Neural cell (in vitro differentiated cells): ENCODE measurements around the gene OPN1SW. TPM values are rescaled to one million over a fixed set of nuclear protein-coding genes. Genes with fewer than 3 reads are reported as not detected.

Experiments
- H2AFZ ChIP-seq: fragments of 200-600, 300-800 bp; sonication (generic), shearing (Covaris generic); 2 replicates; pipeline ENCODE4 v1.6.0; 2014; ENCODE audit warnings: low read depth, mild to moderate bottlenecking, antibody characterized with exemption, low read length, moderate library complexity
- H3F3A ChIP-seq: fragments of 200-600 bp; shearing (Covaris generic); 2 replicates; pipeline ENCODE4 v1.6.1; 2016; ENCODE audit warnings: mild to moderate bottlenecking, moderate library complexity, mixed read lengths, antibody characterized with exemption, low read length; ENCODE audit not compliant: insufficient read depth, poor library complexity, severe bottlenecking
- H3K27ac ChIP-seq: fragments of 200-600, 300-800 bp; sonication (generic), shearing (Covaris generic); 2 replicates; pipeline ENCODE4 v1.5.1; 2014; ENCODE audit warnings: mild to moderate bottlenecking, low read length, moderate library complexity
- H3K27me3 ChIP-seq: fragments of 300-800, 200-600 bp; sonication (generic), shearing (Covaris generic); 2 replicates; pipeline ENCODE4 v1.6.0; 2014; ENCODE audit warnings: mild to moderate bottlenecking, low read depth, low read length, moderate library complexity; ENCODE audit not compliant: insufficient read depth
- H3K36me3 ChIP-seq: fragments of 300-800, 200-600 bp; sonication (generic), shearing (Covaris generic); 2 replicates; pipeline ENCODE4 v1.5.1; 2014; ENCODE audit warnings: mild to moderate bottlenecking, antibody characterized with exemption, low read length, moderate library complexity; ENCODE audit not compliant: insufficient read depth
- H3K4me2 ChIP-seq: fragments of 300-800, 200-600 bp; sonication (generic), shearing (Covaris generic); 2 replicates; pipeline ENCODE4 v1.6.0; 2014; ENCODE audit warnings: mild to moderate bottlenecking, low read length
- H3K4me3 ChIP-seq: fragments of 300-800, 200-600 bp; sonication (generic), shearing (Covaris generic); 2 replicates; pipeline ENCODE4 v1.5.1; 2014; ENCODE audit warnings: mild to moderate bottlenecking, low read length, moderate library complexity
- H3K79me2 ChIP-seq: fragments of 200-600 bp; shearing (Covaris generic); replicated peaks from 2 replicates; pipeline ENCODE4 v1.6.0; 2014; ENCODE audit warnings: mild to moderate bottlenecking, low read length, moderate library complexity; ENCODE audit not compliant: insufficient read depth
- H3K9ac ChIP-seq: fragments of 300-800, 200-600 bp; sonication (generic), shearing (Covaris generic); 2 replicates; pipeline ENCODE4 v1.6.1; 2016; ENCODE audit warnings: mild to moderate bottlenecking, low read length, mixed read lengths
- H3K9me2 ChIP-seq: fragments of 200-600 bp; shearing (Covaris generic); 2 replicates; pipeline ENCODE4 v1.6.1; 2016; ENCODE audit warnings: mild to moderate bottlenecking, low read length, mixed read lengths; ENCODE audit not compliant: insufficient read depth
- H3K9me3 ChIP-seq: fragments of 200-600, 300-800 bp; sonication (generic), shearing (Covaris generic); 2 replicates; pipeline ENCODE4 v1.6.1; 2016; ENCODE audit warnings: mild to moderate bottlenecking, mixed run types, low read length, moderate library complexity, mixed read lengths
- H4K20me1 ChIP-seq: fragments of 200-600 bp; shearing (Covaris generic); 2 replicates; pipeline ENCODE4 v1.6.1; 2016; ENCODE audit warnings: mild to moderate bottlenecking, mixed run types; ENCODE audit not compliant: insufficient read depth
- EP300 ChIP-seq: fragments of 450-650 bp; conservative IDR thresholded peaks from 2 replicates; pipeline ENCODE4 v1.6.1; 2014; ENCODE audit warnings: antibody characterized with exemption, mild to moderate bottlenecking, moderate library complexity; ENCODE audit not compliant: poor library complexity, severe bottlenecking
- EZH2 ChIP-seq: fragments of 200-600, 300-800 bp; shearing (Covaris generic), sonication (generic); IDR thresholded peaks from 2 replicates; pipeline ENCODE4 v1.6.1; 2014; ENCODE audit warnings: antibody characterized with exemption, low read length, borderline replicate concordance, mild to moderate bottlenecking; ENCODE audit not compliant: insufficient read depth, poor library complexity, severe bottlenecking
- MXI1 ChIP-seq: fragments of 450-650 bp; conservative IDR thresholded peaks from 2 replicates; pipeline ENCODE4 v1.6.1; 2014; ENCODE audit warnings: antibody characterized with exemption, mild to moderate bottlenecking; ENCODE audit not compliant: poor library complexity, severe bottlenecking
- POLR2AphosphoS5 ChIP-seq: IDR thresholded peaks from 2 replicates; pipeline ENCODE4 v1.6.1; 2012
- RAD21 ChIP-seq: fragments of 450-650 bp; conservative IDR thresholded peaks from 2 replicates; pipeline ENCODE4 v1.6.1; 2014; ENCODE audit warnings: antibody characterized with exemption, mild to moderate bottlenecking, moderate library complexity
- SMC3 ChIP-seq: fragments of 450-650 bp; conservative IDR thresholded peaks from 2 replicates; pipeline ENCODE4 v1.6.1; 2014; ENCODE audit warnings: antibody characterized with exemption, mild to moderate bottlenecking, moderate library complexity; ENCODE audit not compliant: poor library complexity
- TAF1 ChIP-seq: IDR thresholded peaks from 2 replicates; pipeline ENCODE4 v1.6.1; 2012; ENCODE audit warnings: low read depth
- polyA plus RNA-seq: library from polyadenylated mRNA; depleted of rRNA; stranded (reverse); fragments of >200 nt; gene quantifications from 2 replicates; pipeline ENCODE4 v1.2.3, GENCODE V29; 2014
- TF ChIP-seq, protein P1 (sequence below): fragments of 450-650 bp; IDR thresholded peaks from 2 replicates; pipeline ENCODE4 v1.5.1; 2014; ENCODE audit warnings: antibody characterized with exemption, mild to moderate bottlenecking, moderate library complexity; ENCODE audit not compliant: poor library complexity, severe bottlenecking
- TF ChIP-seq, protein P2 (sequence below): IDR thresholded peaks from 2 replicates; pipeline ENCODE4 v1.6.1; 2012; ENCODE audit warnings: borderline replicate concordance

Gene OPN1SW
- polyA plus RNA-seq, 1 donor from 2014 or later = 1.2 TPM

DNA sequence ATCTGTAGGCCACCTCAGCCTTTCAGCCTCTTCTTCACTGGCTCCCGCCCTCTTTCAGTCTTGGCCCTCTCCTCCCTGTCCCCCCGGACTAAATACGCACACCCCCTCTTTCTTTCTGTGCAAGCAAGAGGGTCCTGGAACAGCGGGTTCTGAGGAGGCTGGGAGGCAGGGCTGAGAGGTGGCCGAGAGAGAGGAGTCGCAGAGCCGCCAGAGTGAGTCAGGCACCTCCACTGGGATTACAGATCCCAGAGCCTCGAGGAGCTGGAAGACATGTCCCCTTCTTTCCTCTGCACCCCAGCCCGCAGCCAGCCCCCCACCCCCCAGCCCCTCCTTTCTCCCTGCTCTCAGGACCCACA is 16.4 kb upstream of the OPN1SW start:
- H2AFZ ChIP-seq = peak overlapping the region; percentile 88
- no peaks in the 10 kb centered on the region for H3K9me3 ChIP-seq
- H3K9me2 ChIP-seq = no peaks in the 10 kb centered on the region
- peak overlapping the region; percentile 55 for H3K4me2 ChIP-seq
- H3K27ac ChIP-seq = peak overlapping the region; percentile 52
- H3K4me3 ChIP-seq = peak overlapping the region; percentile 98
- peak overlapping the region; percentile 92 for H3K9ac ChIP-seq
- H3F3A ChIP-seq = no peaks in the 10 kb centered on the region
- peaks cover 6% of the 10 kb centered on the region for H3K79me2 ChIP-seq
- TF ChIP-seq SMC3 (no peak), RAD21 (no peak), POLR2AphosphoS5 (no peak), EP300 (no peak), MXI1 (no peak), TAF1 (no peak), EZH2 (no peak)
- TF ChIP-seq, protein P1, sequence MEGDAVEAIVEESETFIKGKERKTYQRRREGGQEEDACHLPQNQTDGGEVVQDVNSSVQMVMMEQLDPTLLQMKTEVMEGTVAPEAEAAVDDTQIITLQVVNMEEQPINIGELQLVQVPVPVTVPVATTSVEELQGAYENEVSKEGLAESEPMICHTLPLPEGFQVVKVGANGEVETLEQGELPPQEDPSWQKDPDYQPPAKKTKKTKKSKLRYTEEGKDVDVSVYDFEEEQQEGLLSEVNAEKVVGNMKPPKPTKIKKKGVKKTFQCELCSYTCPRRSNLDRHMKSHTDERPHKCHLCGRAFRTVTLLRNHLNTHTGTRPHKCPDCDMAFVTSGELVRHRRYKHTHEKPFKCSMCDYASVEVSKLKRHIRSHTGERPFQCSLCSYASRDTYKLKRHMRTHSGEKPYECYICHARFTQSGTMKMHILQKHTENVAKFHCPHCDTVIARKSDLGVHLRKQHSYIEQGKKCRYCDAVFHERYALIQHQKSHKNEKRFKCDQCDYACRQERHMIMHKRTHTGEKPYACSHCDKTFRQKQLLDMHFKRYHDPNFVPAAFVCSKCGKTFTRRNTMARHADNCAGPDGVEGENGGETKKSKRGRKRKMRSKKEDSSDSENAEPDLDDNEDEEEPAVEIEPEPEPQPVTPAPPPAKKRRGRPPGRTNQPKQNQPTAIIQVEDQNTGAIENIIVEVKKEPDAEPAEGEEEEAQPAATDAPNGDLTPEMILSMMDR = no peak
- TF ChIP-seq, protein P2, sequence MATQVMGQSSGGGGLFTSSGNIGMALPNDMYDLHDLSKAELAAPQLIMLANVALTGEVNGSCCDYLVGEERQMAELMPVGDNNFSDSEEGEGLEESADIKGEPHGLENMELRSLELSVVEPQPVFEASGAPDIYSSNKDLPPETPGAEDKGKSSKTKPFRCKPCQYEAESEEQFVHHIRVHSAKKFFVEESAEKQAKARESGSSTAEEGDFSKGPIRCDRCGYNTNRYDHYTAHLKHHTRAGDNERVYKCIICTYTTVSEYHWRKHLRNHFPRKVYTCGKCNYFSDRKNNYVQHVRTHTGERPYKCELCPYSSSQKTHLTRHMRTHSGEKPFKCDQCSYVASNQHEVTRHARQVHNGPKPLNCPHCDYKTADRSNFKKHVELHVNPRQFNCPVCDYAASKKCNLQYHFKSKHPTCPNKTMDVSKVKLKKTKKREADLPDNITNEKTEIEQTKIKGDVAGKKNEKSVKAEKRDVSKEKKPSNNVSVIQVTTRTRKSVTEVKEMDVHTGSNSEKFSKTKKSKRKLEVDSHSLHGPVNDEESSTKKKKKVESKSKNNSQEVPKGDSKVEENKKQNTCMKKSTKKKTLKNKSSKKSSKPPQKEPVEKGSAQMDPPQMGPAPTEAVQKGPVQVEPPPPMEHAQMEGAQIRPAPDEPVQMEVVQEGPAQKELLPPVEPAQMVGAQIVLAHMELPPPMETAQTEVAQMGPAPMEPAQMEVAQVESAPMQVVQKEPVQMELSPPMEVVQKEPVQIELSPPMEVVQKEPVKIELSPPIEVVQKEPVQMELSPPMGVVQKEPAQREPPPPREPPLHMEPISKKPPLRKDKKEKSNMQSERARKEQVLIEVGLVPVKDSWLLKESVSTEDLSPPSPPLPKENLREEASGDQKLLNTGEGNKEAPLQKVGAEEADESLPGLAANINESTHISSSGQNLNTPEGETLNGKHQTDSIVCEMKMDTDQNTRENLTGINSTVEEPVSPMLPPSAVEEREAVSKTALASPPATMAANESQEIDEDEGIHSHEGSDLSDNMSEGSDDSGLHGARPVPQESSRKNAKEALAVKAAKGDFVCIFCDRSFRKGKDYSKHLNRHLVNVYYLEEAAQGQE = no peak
- no peaks in the 10 kb centered on the region for H3K27me3 ChIP-seq
- no peaks in the 10 kb centered on the region for H3K36me3 ChIP-seq
- no peaks in the 10 kb centered on the region for H4K20me1 ChIP-seq

DNA sequence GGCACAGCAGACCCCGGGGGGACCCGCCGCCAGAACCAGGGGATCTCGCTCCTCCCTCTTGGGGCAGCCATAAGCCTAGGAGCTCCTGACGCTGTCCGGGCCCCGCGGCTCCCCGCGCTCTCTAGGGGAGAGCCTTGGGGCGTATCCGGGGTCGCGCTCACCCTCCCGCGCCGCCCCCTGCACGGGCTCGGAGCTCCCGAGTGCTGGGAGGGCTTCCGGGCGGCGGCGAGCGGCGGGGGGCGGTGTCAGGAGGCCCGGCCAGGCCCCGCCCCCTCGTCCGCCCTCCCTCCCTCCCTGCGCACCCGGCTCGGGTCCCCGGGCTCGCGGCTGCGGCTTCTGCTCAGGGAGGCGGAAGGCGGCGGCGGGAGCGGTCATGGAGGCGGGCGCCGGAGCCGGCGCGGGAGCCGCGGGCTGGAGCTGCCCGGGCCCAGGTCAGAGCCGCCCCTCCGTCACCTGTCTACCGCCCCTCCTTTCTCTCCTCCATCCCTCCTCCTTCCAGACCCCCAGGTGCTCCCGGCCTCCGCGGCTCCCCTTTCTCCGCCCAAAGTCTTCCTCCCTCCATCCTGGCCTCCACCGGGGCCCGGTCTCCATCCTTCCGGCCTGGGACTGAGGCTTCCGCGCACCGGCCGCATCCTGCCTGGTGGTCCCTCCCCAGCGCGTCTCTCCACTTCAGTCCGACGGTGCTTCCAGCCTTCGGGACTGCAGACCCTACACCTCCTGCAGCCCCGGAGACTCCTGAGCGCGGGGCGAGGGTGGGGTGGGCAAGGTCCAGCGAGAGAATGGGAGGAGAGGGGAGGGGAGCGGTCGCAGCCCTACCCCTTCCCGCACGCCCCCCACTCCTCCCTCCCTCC is 15.8 kb upstream of the OPN1SW start, which contains the start of gene CCDC136:
Gene CCDC136 (plus strand): TSS at position 848 of the 851 bp plus-strand sequence. CDS start 444 bp downstream, outside the sequence.
- Histone ChIP-seq H3K79me2 (peaks cover 6% of the 10 kb centered on the region), H3K9me3 (no peaks in the 10 kb centered on the region), H3K27ac (peak within 1 kb of the TSS; percentile 52), H3K4me3 (peak within 1 kb of the TSS; percentile 98), H3F3A (no peaks in the 10 kb centered on the region), H3K36me3 (no peaks in the 10 kb centered on the region), H2AFZ (peak within 1 kb of the TSS; percentile 88), H3K9ac (peak within 1 kb of the TSS; percentile 92), H3K4me2 (peak within 1 kb of the TSS; percentile 65), H4K20me1 (no peaks in the 10 kb centered on the region), H3K9me2 (no peaks in the 10 kb centered on the region), H3K27me3 (no peaks in the 10 kb centered on the region)
- TF ChIP-seq RAD21 (peak; percentile 15), SMC3 (no peak), POLR2AphosphoS5 (peak; percentile 30), EZH2 (no peak), TAF1 (peak; percentile 56), EP300 (no peak)
- TF ChIP-seq, protein P2 = peak; percentile 54
